Measurements from ENCODE around the gene FAM117A. TPM values are rescaled to one million over a fixed set of nuclear protein-coding genes. Genes with fewer than 3 reads are reported as not detected.
A peak's percentile ranks its signal among the peaks of the same experiment; 100 is the strongest.

FAM117A gene
- total and polyA plus RNA-seq, 10 of the 15 experiments (the other 5 are each of a cell fraction or from before 2014, with no cell fraction given), result 2.1 to 29.6 (median 20.0) TPM

DNA sequence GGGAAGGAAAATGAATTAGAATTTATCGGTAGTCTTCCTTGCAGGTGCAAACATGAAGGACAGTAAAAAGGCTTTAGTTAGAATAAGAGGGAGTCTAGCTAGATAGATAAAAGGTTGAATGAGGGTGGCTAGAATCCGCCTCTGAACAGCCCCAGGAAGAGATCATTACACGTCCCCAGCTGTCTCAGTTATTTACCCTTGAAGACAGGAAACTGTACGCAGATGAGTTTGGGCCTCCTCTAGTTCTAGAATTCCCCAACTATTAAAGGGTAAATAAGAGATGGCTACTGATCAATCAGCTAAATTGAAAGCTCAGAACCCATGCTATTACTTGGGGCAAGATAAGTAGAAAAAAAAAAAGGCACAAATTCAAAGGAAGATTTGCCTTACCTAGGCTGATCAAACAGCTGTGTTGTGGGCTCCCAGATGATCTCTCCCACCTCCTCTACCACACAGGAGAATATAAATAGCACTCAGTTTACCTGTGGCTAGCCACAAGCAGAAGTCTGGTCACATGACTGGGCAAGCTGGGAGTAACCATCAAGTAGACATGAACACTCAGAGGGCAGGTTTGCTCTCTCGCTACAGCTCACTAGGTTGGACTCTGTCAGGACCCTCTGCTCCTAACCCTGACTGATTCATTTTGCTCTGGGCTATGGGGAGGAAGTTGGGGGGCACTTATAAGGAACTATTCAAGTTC is 17.0 kb downstream of the FAM117A start (continued):
- TF ChIP-seq, protein P1, sequence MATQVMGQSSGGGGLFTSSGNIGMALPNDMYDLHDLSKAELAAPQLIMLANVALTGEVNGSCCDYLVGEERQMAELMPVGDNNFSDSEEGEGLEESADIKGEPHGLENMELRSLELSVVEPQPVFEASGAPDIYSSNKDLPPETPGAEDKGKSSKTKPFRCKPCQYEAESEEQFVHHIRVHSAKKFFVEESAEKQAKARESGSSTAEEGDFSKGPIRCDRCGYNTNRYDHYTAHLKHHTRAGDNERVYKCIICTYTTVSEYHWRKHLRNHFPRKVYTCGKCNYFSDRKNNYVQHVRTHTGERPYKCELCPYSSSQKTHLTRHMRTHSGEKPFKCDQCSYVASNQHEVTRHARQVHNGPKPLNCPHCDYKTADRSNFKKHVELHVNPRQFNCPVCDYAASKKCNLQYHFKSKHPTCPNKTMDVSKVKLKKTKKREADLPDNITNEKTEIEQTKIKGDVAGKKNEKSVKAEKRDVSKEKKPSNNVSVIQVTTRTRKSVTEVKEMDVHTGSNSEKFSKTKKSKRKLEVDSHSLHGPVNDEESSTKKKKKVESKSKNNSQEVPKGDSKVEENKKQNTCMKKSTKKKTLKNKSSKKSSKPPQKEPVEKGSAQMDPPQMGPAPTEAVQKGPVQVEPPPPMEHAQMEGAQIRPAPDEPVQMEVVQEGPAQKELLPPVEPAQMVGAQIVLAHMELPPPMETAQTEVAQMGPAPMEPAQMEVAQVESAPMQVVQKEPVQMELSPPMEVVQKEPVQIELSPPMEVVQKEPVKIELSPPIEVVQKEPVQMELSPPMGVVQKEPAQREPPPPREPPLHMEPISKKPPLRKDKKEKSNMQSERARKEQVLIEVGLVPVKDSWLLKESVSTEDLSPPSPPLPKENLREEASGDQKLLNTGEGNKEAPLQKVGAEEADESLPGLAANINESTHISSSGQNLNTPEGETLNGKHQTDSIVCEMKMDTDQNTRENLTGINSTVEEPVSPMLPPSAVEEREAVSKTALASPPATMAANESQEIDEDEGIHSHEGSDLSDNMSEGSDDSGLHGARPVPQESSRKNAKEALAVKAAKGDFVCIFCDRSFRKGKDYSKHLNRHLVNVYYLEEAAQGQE (IDR thresholded peaks at IDR 0.05; ENCODE audit: low read depth, low read length), result no peak
- TF ChIP-seq ZNF207 (IDR thresholded peaks at IDR 0.05; ENCODE audit: borderline replicate concordance) (no peak), FOS (IDR thresholded peaks at IDR 0.05; ENCODE audit: borderline replicate concordance, extremely low read depth, insufficient read length) (no peak), RUNX3 (IDR thresholded peaks at IDR 0.05; ENCODE audit: low read length) (peak; percentile 99), SUPT20H (IDR thresholded peaks at IDR 0.05; ENCODE audit: borderline replicate concordance, control insufficient read depth, low read depth, low read length) (no peak), NFYB (IDR thresholded peaks at IDR 0.05; ENCODE audit: insufficient read depth, low read depth, low read length) (no peak), RAD21 (IDR thresholded peaks at IDR 0.05; ENCODE audit: insufficient read depth, low read depth, low read length) (no peak), IKZF2 (IDR thresholded peaks at IDR 0.05) (peak; percentile 47 to 61; a peak in 3 of 4 replicates), RELA (IDR thresholded peaks at IDR 0.05; ENCODE audit: borderline replicate concordance, partially characterized antibody) (no peak), SREBF1 (IDR thresholded peaks at IDR 0.05; ENCODE audit: low read length) (no peak)
- TF ChIP-seq, protein P2, sequence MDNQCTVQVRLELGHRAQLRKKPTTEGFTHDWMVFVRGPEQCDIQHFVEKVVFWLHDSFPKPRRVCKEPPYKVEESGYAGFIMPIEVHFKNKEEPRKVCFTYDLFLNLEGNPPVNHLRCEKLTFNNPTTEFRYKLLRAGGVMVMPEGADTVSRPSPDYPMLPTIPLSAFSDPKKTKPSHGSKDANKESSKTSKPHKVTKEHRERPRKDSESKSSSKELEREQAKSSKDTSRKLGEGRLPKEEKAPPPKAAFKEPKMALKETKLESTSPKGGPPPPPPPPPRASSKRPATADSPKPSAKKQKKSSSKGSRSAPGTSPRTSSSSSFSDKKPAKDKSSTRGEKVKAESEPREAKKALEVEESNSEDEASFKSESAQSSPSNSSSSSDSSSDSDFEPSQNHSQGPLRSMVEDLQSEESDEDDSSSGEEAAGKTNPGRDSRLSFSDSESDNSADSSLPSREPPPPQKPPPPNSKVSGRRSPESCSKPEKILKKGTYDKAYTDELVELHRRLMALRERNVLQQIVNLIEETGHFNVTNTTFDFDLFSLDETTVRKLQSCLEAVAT (IDR thresholded peaks at IDR 0.05), result peak; percentile 90
- TF ChIP-seq, protein P3, sequence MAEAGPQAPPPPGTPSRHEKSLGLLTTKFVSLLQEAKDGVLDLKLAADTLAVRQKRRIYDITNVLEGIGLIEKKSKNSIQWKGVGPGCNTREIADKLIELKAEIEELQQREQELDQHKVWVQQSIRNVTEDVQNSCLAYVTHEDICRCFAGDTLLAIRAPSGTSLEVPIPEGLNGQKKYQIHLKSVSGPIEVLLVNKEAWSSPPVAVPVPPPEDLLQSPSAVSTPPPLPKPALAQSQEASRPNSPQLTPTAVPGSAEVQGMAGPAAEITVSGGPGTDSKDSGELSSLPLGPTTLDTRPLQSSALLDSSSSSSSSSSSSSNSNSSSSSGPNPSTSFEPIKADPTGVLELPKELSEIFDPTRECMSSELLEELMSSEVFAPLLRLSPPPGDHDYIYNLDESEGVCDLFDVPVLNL (IDR thresholded peaks at IDR 0.05; ENCODE audit: low read depth, low read length), result no peak
- TF ChIP-seq, protein P4, sequence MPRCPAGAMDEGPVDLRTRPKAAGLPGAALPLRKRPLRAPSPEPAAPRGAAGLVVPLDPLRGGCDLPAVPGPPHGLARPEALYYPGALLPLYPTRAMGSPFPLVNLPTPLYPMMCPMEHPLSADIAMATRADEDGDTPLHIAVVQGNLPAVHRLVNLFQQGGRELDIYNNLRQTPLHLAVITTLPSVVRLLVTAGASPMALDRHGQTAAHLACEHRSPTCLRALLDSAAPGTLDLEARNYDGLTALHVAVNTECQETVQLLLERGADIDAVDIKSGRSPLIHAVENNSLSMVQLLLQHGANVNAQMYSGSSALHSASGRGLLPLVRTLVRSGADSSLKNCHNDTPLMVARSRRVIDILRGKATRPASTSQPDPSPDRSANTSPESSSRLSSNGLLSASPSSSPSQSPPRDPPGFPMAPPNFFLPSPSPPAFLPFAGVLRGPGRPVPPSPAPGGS (IDR thresholded peaks at IDR 0.05; ENCODE audit: borderline replicate concordance, insufficient read depth, low read depth, low read length, poor library complexity, severe bottlenecking), result no peak
- TF ChIP-seq, protein P5, sequence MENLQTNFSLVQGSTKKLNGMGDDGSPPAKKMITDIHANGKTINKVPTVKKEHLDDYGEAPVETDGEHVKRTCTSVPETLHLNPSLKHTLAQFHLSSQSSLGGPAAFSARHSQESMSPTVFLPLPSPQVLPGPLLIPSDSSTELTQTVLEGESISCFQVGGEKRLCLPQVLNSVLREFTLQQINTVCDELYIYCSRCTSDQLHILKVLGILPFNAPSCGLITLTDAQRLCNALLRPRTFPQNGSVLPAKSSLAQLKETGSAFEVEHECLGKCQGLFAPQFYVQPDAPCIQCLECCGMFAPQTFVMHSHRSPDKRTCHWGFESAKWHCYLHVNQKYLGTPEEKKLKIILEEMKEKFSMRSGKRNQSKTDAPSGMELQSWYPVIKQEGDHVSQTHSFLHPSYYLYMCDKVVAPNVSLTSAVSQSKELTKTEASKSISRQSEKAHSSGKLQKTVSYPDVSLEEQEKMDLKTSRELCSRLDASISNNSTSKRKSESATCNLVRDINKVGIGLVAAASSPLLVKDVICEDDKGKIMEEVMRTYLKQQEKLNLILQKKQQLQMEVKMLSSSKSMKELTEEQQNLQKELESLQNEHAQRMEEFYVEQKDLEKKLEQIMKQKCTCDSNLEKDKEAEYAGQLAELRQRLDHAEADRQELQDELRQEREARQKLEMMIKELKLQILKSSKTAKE (IDR thresholded peaks at IDR 0.05; ENCODE audit: low read depth, poor library complexity, severe bottlenecking), result peak; percentile 87
- TF ChIP-seq, protein P6, sequence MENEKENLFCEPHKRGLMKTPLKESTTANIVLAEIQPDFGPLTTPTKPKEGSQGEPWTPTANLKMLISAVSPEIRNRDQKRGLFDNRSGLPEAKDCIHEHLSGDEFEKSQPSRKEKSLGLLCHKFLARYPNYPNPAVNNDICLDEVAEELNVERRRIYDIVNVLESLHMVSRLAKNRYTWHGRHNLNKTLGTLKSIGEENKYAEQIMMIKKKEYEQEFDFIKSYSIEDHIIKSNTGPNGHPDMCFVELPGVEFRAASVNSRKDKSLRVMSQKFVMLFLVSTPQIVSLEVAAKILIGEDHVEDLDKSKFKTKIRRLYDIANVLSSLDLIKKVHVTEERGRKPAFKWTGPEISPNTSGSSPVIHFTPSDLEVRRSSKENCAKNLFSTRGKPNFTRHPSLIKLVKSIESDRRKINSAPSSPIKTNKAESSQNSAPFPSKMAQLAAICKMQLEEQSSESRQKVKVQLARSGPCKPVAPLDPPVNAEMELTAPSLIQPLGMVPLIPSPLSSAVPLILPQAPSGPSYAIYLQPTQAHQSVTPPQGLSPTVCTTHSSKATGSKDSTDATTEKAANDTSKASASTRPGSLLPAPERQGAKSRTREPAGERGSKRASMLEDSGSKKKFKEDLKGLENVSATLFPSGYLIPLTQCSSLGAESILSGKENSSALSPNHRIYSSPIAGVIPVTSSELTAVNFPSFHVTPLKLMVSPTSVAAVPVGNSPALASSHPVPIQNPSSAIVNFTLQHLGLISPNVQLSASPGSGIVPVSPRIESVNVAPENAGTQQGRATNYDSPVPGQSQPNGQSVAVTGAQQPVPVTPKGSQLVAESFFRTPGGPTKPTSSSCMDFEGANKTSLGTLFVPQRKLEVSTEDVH (IDR thresholded peaks at IDR 0.05; ENCODE audit: low read depth, partially characterized antibody), result no peak

Data from GM12878 (cell line).